Activated effector memory CD4-positive, alpha-beta T cell treated with Interleukin-2 at 50 U/mL for 16 hours (primary cell): Measurements from ENCODE around the gene DPH6.

ENCODE experiments used
- DNase-seq: peaks from one replicate; pipeline ENCODE4 v3.0.0-alpha.2; 2020

Gene DPH6

GRCh38 chr15:35323141-35323540, 222.8 kb downstream of the DPH6 start:
- DNase-seq, result no peak

- no peak for DNase-seq
Measured at GRCh38 chr15:35321926-35322325, 224.0 kb downstream of the DPH6 start.

GRCh38 chr15:35320911-35321310, 225.1 kb downstream of the DPH6 start:
- no peak for DNase-seq
